GM23338 (cell line): ENCODE results near the gene NRL.

Source experiments
- CREB1 ChIP-seq: fragments of 250-450 bp; sonication (Bioruptor Pico); IDR thresholded peaks from 2 replicates; pipeline ENCODE4 v1.5.0; 2020; ENCODE audit warnings: low read depth, mild to moderate bottlenecking, moderate library complexity
- EZH2 ChIP-seq: fragments of 200-600 bp; sonication (generic); IDR thresholded peaks from one replicate; pipeline ENCODE4 v1.8.0; 2017; ENCODE audit warnings: antibody characterized with exemption, mild to moderate bottlenecking, low read depth; ENCODE audit not compliant: unreplicated experiment
- EZH2phosphoT487 ChIP-seq: fragments of 200-600 bp; sonication (generic); IDR thresholded peaks from one replicate; pipeline ENCODE4 v1.8.1; 2018; ENCODE audit warnings: antibody characterized with exemption; ENCODE audit not compliant: unreplicated experiment
- JUNB ChIP-seq: IDR thresholded peaks from one replicate; pipeline ENCODE4 v1.6.1; 2016; ENCODE audit warnings: antibody characterized with exemption; ENCODE audit not compliant: unreplicated experiment
- NANOG ChIP-seq: IDR thresholded peaks from 2 replicates; pipeline ENCODE4 v1.6.1; 2016; ENCODE audit warnings: antibody characterized with exemption, borderline replicate concordance
- POLR2AphosphoS5 ChIP-seq: IDR thresholded peaks from 2 replicates; pipeline ENCODE4 v1.6.1; 2016; ENCODE audit warnings: antibody characterized with exemption, low read depth
- STAT1 ChIP-seq: IDR thresholded peaks from one replicate; pipeline ENCODE4 v1.6.1; 2016; ENCODE audit warnings: antibody characterized with exemption; ENCODE audit not compliant: unreplicated experiment
- ZNF114 ChIP-seq: fragments of 250-450 bp; sonication (Bioruptor Pico); IDR thresholded peaks from 2 replicates; pipeline ENCODE4 v1.5.0; 2020; ENCODE audit warnings: mild to moderate bottlenecking, moderate library complexity
- ZNF331 ChIP-seq: fragments of 250-450 bp; sonication (Bioruptor Pico); IDR thresholded peaks from 2 replicates; pipeline ENCODE4 v1.5.0; 2020; ENCODE audit warnings: low read depth, mild to moderate bottlenecking, moderate library complexity
- TF ChIP-seq, protein P1 (sequence below), 2 experiments: fragments of 200-600 bp in 1 of 2; sonication (generic) in 1 of 2; conservative IDR thresholded peaks; 2 replicates each; pipeline versions ENCODE4 v1.5.1 to v1.6.1; 2016 to 2017; ENCODE audit warnings: antibody characterized with exemption in 2 of 2, low read depth in 2 of 2, mild to moderate bottlenecking in 2 of 2, moderate library complexity in 1 of 2
- TF ChIP-seq, protein P2 (sequence below): IDR thresholded peaks from one replicate; pipeline ENCODE4 v1.6.1; 2018; ENCODE audit warnings: antibody characterized with exemption; ENCODE audit not compliant: unreplicated experiment
- TF ChIP-seq, protein P3 (sequence below): IDR thresholded peaks from 2 replicates; pipeline ENCODE4 v1.6.1; 2016; ENCODE audit warnings: antibody characterized with exemption

DNA sequence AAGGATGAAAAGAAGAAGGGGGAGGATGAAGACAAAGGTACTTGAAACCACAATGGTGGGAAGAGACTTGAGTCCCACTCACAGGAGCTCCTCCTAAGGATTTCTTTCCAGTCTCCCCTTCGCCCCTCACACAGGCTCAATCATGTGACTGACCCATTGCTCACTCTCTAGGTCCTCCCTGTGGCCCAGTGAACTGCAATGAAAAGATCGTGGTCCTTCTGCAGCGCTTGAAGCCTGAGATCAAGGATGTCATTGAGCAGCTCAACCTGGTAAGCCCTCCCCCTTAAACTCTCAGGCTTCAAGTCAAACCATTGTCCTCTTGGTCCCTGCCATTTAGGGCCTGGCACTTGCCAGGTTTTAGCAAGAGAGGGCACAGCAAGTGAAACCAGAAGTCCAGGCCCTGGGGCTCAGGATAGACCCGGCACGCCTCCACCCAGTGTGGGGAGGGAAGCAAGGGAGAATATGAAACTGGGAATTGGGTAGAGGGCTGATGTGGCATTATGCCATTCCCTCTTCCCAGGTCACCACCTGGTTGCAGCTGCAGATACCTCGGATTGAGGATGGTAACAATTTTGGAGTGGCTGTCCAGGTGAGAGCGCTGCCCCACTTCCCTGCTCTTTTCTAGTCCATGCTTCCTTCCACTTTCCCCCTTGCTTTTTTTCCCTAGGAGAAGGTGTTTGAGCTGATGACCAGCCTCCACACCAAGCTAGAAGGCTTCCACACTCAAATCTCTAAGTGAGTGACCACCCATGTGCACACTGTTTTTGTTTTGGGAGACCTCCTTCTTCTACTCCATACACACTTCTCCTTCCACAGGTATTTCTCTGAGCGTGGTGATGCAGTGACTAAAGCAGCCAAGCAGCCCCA lies 23.0 kb upstream of the NRL start:
- TF ChIP-seq POLR2AphosphoS5 = no peak
- TF ChIP-seq, protein P1, sequence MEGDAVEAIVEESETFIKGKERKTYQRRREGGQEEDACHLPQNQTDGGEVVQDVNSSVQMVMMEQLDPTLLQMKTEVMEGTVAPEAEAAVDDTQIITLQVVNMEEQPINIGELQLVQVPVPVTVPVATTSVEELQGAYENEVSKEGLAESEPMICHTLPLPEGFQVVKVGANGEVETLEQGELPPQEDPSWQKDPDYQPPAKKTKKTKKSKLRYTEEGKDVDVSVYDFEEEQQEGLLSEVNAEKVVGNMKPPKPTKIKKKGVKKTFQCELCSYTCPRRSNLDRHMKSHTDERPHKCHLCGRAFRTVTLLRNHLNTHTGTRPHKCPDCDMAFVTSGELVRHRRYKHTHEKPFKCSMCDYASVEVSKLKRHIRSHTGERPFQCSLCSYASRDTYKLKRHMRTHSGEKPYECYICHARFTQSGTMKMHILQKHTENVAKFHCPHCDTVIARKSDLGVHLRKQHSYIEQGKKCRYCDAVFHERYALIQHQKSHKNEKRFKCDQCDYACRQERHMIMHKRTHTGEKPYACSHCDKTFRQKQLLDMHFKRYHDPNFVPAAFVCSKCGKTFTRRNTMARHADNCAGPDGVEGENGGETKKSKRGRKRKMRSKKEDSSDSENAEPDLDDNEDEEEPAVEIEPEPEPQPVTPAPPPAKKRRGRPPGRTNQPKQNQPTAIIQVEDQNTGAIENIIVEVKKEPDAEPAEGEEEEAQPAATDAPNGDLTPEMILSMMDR (conservative IDR thresholded peaks at IDR 0.05; ENCODE audit: low read depth in 2 of 2) = no peak
- TF ChIP-seq EZH2 = no peak
- no peak for TF ChIP-seq EZH2phosphoT487
- TF ChIP-seq, protein P2, sequence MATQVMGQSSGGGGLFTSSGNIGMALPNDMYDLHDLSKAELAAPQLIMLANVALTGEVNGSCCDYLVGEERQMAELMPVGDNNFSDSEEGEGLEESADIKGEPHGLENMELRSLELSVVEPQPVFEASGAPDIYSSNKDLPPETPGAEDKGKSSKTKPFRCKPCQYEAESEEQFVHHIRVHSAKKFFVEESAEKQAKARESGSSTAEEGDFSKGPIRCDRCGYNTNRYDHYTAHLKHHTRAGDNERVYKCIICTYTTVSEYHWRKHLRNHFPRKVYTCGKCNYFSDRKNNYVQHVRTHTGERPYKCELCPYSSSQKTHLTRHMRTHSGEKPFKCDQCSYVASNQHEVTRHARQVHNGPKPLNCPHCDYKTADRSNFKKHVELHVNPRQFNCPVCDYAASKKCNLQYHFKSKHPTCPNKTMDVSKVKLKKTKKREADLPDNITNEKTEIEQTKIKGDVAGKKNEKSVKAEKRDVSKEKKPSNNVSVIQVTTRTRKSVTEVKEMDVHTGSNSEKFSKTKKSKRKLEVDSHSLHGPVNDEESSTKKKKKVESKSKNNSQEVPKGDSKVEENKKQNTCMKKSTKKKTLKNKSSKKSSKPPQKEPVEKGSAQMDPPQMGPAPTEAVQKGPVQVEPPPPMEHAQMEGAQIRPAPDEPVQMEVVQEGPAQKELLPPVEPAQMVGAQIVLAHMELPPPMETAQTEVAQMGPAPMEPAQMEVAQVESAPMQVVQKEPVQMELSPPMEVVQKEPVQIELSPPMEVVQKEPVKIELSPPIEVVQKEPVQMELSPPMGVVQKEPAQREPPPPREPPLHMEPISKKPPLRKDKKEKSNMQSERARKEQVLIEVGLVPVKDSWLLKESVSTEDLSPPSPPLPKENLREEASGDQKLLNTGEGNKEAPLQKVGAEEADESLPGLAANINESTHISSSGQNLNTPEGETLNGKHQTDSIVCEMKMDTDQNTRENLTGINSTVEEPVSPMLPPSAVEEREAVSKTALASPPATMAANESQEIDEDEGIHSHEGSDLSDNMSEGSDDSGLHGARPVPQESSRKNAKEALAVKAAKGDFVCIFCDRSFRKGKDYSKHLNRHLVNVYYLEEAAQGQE = no peak
- no peak for TF ChIP-seq JUNB
- no peak for TF ChIP-seq NANOG
- no peak for TF ChIP-seq CREB1 (CRISPR knock-in tag)
- no peak for TF ChIP-seq ZNF114 (CRISPR knock-in tag)
- TF ChIP-seq, protein P3, sequence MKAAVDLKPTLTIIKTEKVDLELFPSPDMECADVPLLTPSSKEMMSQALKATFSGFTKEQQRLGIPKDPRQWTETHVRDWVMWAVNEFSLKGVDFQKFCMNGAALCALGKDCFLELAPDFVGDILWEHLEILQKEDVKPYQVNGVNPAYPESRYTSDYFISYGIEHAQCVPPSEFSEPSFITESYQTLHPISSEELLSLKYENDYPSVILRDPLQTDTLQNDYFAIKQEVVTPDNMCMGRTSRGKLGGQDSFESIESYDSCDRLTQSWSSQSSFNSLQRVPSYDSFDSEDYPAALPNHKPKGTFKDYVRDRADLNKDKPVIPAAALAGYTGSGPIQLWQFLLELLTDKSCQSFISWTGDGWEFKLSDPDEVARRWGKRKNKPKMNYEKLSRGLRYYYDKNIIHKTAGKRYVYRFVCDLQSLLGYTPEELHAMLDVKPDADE = no peak
- no peak for TF ChIP-seq STAT1
- TF ChIP-seq ZNF331 = no peak
